Psoas muscle (tissue), 8 donors: ENCODE measurements around the gene UMAD1. TPM values are rescaled to one million over a fixed set of nuclear protein-coding genes. Genes with fewer than 3 reads are reported as not detected.

Experiments
- ATAC-seq, 4 donors: fragments of 200-7000 bp; cut with Tn5 transposase; one replicate each; pipeline ENCODE4 v1.9.1; 2020; ENCODE audit warnings: moderate library complexity in 3 of 4, mild to moderate bottlenecking in 2 of 4
- DNase-seq, 2 donors: peaks; one replicate each; pipeline ENCODE4 v3.0.0-alpha.2; 2020
- H3K27ac ChIP-seq: fragments of 200-600 bp; one replicate; pipeline ENCODE4 v1.8.0; 2022
- H3K27me3 ChIP-seq, 3 donors: fragments of 200-600 bp in 1 of 3; one replicate each; pipeline versions ENCODE4 v1.6.1 to v1.8.0; 2013 to 2022; ENCODE audit warnings: low read length in 2 of 3, mild to moderate bottlenecking in 2 of 3, moderate library complexity in 1 of 3; ENCODE audit not compliant: insufficient read depth in 3 of 3
- H3K36me3 ChIP-seq, 2 donors: fragments of 200-600 bp in 1 of 2; one replicate each; pipeline versions ENCODE4 v1.6.1 to v1.8.0; 2013 to 2022; ENCODE audit warnings: low read depth in 1 of 2, mild to moderate bottlenecking in 1 of 2, moderate library complexity in 1 of 2; ENCODE audit not compliant: insufficient read depth in 1 of 2
- H3K4me1 ChIP-seq: fragments of 200-600 bp; one replicate; pipeline ENCODE4 v1.8.0; 2022
- H3K4me3 ChIP-seq: fragments of 200-600 bp; one replicate; pipeline ENCODE4 v1.8.0; 2022; ENCODE audit warnings: mild to moderate bottlenecking
- H3K9me3 ChIP-seq: fragments of 200-600 bp; one replicate; pipeline ENCODE4 v1.8.0; 2022
- WGBS, 3 donors: extraction: QIAGEN DNeasy Blood & Tissue Kit; methylation state at CpG; one replicate each; pipeline versions ENCODE4 v1.1.6 to v1.1.7; 2013; 5-methylcytosine and 5-hydroxymethylcytosine counted together
- intact Hi-C, 2 donors: fragments of 100-400 bp; cut with DNase I; formaldehyde crosslinking; loops; one replicate each; pipeline versions ENCODE4 v1.11.0 to v1.14.2; 2022
- polyA plus RNA-seq, 3 donors: library from polyadenylated mRNA; stranded (reverse); fragments of 200-250 nt; gene quantifications; one replicate each; pipeline ENCODE4 v1.2.3, GENCODE V29; 2013
- total RNA-seq, 4 donors: library from RNA; stranded (reverse); fragmentation: NEBNext Ultra II Directional in 2 of 4; extraction: Animal tissue kit (Norgen Biotek cat#: 25700) in 2 of 4; gene quantifications; one replicate each; pipeline versions ENCODE4 v1.2.1 to v1.2.4, GENCODE V29; 2021 to 2023
- TF ChIP-seq, protein P1 (sequence below): fragments of 200-600 bp; IDR thresholded peaks from one replicate; pipeline ENCODE4 v1.8.0; 2022; ENCODE audit warnings: antibody characterized with exemption
- donor health status: healthy with polysubstance abuse.
- donor health status: DM: no; HTN: no; CAD: no; lungs with moderate emphysema.
- donor health status: Bipolar disorder and iron deficiency.
- donor health status: healthy.
- donor health status: DM: yes; HTN: yes; CAD: no.
- donor health status: DM: no; HTN: no; CAD: no.
- donor health status: DM: no; HTN: no; CAD: no.
- donor health status: DM: yes; HTN: yes; CAD: no.

The UMAD1 gene
- total and polyA plus RNA-seq, 7 donors, result 6.2 to 19.1 (median 12.3) TPM

DNA sequence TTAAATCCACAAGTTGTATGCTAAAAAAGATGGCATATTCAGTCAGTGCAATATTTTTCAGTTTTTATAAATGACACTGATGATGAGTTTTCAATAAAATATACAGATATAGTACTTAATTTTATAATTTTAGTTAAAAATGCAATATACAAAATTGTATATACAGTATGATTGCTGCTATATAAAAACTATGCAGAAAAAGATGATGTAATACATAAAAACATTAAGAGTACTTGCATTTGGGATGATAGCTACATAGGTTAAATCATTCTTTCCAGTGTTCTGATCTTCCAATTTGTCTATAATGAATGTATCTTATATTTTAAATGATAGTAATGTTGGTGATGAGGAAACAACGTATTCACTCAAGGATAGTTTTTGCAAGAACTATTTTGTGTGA, 169.8 kb downstream of the UMAD1 start:
- no peaks in the 10 kb centered on the region for H3K27me3 ChIP-seq
- H3K27ac ChIP-seq, result no peak overlapping the region
- H3K4me3 ChIP-seq, result no peak overlapping the region
- no peak for DNase-seq
- intact Hi-C loops, result no loop called here
- H3K36me3 ChIP-seq, result no peaks in the 10 kb centered on the region
- TF ChIP-seq, protein P1, sequence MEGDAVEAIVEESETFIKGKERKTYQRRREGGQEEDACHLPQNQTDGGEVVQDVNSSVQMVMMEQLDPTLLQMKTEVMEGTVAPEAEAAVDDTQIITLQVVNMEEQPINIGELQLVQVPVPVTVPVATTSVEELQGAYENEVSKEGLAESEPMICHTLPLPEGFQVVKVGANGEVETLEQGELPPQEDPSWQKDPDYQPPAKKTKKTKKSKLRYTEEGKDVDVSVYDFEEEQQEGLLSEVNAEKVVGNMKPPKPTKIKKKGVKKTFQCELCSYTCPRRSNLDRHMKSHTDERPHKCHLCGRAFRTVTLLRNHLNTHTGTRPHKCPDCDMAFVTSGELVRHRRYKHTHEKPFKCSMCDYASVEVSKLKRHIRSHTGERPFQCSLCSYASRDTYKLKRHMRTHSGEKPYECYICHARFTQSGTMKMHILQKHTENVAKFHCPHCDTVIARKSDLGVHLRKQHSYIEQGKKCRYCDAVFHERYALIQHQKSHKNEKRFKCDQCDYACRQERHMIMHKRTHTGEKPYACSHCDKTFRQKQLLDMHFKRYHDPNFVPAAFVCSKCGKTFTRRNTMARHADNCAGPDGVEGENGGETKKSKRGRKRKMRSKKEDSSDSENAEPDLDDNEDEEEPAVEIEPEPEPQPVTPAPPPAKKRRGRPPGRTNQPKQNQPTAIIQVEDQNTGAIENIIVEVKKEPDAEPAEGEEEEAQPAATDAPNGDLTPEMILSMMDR, result no peak
- no peaks in the 10 kb centered on the region for H3K4me1 ChIP-seq
- ATAC-seq, result no peak
- H3K9me3 ChIP-seq, result no peaks in the 10 kb centered on the region
- 91 to 97% (median 94%) methylated on average over 1 of the region's 1 CpG for WGBS, 3 donors

DNA sequence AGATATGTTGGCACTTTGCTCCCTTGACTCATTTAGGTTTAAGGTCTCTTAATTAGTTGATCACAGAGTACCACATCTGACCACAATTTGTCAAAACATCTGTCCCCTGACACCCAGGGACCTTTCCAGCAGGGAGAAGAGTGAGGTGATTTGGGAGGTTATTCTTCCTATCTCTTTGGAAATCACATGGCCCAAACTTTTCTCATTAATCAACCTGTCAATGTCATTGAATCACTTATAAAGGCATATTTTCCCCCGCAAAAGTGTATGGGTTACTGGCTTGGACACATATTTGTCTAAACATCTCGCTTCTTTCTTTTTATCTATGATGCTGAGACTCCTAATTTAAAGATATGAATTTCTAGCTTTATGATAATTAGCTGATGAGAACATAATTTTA, 170.3 kb downstream of the UMAD1 start:
- TF ChIP-seq, protein P1, result no peak
- no peaks in the 10 kb centered on the region for H3K27me3 ChIP-seq
- no peak overlapping the region for H3K27ac ChIP-seq
- no peaks in the 10 kb centered on the region for H3K4me1 ChIP-seq
- 91 to 97% (median 97%) methylated on average over 2 of the region's 2 CpGs for WGBS, 3 donors
- ATAC-seq, result no peak
- no peak overlapping the region for H3K4me3 ChIP-seq
- no peaks in the 10 kb centered on the region for H3K36me3 ChIP-seq
- DNase-seq, result no peak
- H3K9me3 ChIP-seq, result no peaks in the 10 kb centered on the region
- intact Hi-C loops, result no loop called here

DNA sequence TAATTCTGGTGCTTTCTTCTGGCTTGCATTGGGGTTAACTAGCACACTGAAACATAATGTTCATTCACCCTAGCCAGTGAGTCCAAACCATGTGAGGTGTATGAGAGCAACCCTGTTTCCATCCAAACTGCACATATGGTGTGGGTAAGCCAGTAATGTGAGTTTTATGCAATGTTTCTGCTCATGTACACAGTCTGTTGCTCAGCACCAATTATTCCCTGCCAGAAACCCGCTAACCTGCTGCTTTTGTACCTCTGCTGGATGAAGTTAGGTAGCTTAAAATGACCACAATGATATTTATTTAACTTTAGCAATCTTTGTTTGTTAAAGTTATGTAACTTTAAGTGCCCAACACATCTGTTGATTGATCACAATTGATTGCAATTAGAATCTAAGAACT, 171.6 kb downstream of the UMAD1 start:
- no peaks in the 10 kb centered on the region for H3K9me3 ChIP-seq
- H3K27me3 ChIP-seq, result no peaks in the 10 kb centered on the region
- H3K27ac ChIP-seq, result no peak overlapping the region
- intact Hi-C loops, result no loop called here
- WGBS, 3 donors, result 87 to 91% (median 90%) methylated on average over 1 of the region's 1 CpG
- TF ChIP-seq, protein P1, result no peak
- no peaks in the 10 kb centered on the region for H3K4me1 ChIP-seq
- H3K4me3 ChIP-seq, result no peak overlapping the region
- DNase-seq (no peak), ATAC-seq (no peak)
- H3K36me3 ChIP-seq, result peaks cover 0 to 6% of the 10 kb centered on the region in 2 donors

DNA sequence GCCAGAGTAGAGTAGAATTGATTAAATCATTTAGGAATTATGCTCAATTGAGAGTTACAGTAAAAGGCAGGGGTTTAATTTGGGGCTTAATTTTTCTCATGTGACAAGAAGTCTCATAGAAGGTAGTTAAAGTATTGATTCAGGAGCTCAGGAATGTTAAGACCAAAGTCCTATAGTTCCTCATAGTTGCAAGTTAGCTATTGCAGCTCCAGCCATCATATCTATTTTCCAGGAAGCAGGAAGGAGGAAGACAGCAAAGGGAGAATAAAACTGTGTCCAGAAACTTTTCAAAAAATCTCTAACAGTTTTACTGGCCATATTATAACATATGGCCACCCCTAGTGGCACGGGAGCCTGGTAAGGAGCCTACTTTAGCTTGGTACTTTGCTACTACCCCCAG, 174.8 kb downstream of the UMAD1 start:
- Histone ChIP-seq H3K27me3 (no peaks in the 10 kb centered on the region), H3K36me3 (peaks cover 0 to 6% of the 10 kb centered on the region in 2 donors), H3K27ac (no peak overlapping the region), H3K9me3 (no peaks in the 10 kb centered on the region), H3K4me3 (no peak overlapping the region), H3K4me1 (no peaks in the 10 kb centered on the region)
- DNase-seq (no peak), ATAC-seq (no peak)
- TF ChIP-seq, protein P1, result no peak
- WGBS, 3 donors, result 97 to 100% (median 97%) methylated on average over 1 of the region's 1 CpG
- intact Hi-C loops, result no loop called here

DNA sequence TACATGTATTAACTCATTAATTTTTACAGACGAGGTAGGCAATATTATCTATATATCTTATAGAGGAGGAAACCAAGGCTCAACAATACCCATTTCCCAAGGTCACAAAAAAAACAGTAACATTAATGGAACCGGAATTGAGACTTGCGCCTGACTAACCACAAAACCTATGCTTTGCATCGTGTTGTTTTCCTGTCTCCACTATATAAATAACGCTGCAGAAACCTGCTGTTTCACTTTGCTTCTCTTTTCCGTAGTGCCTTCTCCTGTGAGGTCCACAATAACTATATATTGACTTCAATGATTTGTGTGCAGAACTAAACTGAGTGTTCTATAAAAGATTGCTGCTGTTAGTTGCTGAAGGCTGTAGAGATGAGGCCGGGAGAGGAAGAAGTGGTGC, 175.5 kb downstream of the UMAD1 start:
- intact Hi-C loops, result no loop called here
- H3K4me1 ChIP-seq, result no peaks in the 10 kb centered on the region
- WGBS, 3 donors, result 79 to 92% (median 79%) methylated on average over 7 of the region's 7 CpGs
- no peak overlapping the region for H3K27ac ChIP-seq
- no peak for DNase-seq
- H3K27me3 ChIP-seq, result no peaks in the 10 kb centered on the region
- peaks cover 0 to 6% of the 10 kb centered on the region in 2 donors for H3K36me3 ChIP-seq
- ATAC-seq, result no peak
- TF ChIP-seq, protein P1, result no peak
- H3K9me3 ChIP-seq, result no peaks in the 10 kb centered on the region
- H3K4me3 ChIP-seq, result no peak overlapping the region
